HG02588 (cell line): ENCODE results near the gene OR5AS1.
"Not testable (repeated sequence)": the region's sequence is repeated elsewhere in the genome, so short reads cannot be mapped to it uniquely, and the experiment has no call there.

Experiments used
- ATAC-seq: cut with Tn5 transposase; IDR thresholded peaks from one replicate; pipeline ENCODE4 v1.9.1; 2021; ENCODE audit warnings: mild to moderate bottlenecking, moderate library complexity; ENCODE audit not compliant: unreplicated experiment

The OR5AS1 gene

GRCh38 chr11:56027354-56027753, at the start of gene OR5AS1:
Gene OR5AS1, plus strand, starts transcription at chr11:56027654. Its CDS starts 2,765 bp downstream, at chr11:56030419.
- ATAC-seq = no peak

- ATAC-seq = no peak
Measured at GRCh38 chr11:55994525-55994924, 32.9 kb upstream of the OR5AS1 start, which contains the start of gene OR5F1. Gene OR5F1, minus strand, starts transcription at chr11:55994625. Its CDS starts 0 bp downstream, at chr11:55994625.

- ATAC-seq = no peak
Measured at GRCh38 chr11:56010716-56011115, 16.7 kb upstream of the OR5AS1 start.

GRCh38 chr11:56013805-56014204, 13.6 kb upstream of the OR5AS1 start:
- ATAC-seq = no peak

GRCh38 chr11:56045538-56045937, 18.1 kb downstream of the OR5AS1 start:
- ATAC-seq = no peak

GRCh38 chr11:56048480-56048879, 21.0 kb downstream of the OR5AS1 start:
- ATAC-seq = no peak

GRCh38 chr11:56049487-56049886, 22.0 kb downstream of the OR5AS1 start:
- ATAC-seq = no peak

- not testable (repeated sequence) for ATAC-seq
Measured at GRCh38 chr11:56056366-56056765, 28.9 kb downstream of the OR5AS1 start.

- ATAC-seq = not testable (repeated sequence)
Measured at GRCh38 chr11:56057661-56058237, 30.3 kb downstream of the OR5AS1 start.

- not testable (repeated sequence) for ATAC-seq
Measured at GRCh38 chr11:56058260-56058780, 30.9 kb downstream of the OR5AS1 start.

- no peak for ATAC-seq
Measured at GRCh38 chr11:56066980-56067379, 39.5 kb downstream of the OR5AS1 start.
